HG03064 (cell line): Measurements from ENCODE around the gene SAMM50.

Experiments used
- ATAC-seq: cut with Tn5 transposase; IDR thresholded peaks from one replicate; pipeline ENCODE4 v1.9.1; 2021; ENCODE audit warnings: low read depth; ENCODE audit not compliant: unreplicated experiment

Gene SAMM50

DNA sequence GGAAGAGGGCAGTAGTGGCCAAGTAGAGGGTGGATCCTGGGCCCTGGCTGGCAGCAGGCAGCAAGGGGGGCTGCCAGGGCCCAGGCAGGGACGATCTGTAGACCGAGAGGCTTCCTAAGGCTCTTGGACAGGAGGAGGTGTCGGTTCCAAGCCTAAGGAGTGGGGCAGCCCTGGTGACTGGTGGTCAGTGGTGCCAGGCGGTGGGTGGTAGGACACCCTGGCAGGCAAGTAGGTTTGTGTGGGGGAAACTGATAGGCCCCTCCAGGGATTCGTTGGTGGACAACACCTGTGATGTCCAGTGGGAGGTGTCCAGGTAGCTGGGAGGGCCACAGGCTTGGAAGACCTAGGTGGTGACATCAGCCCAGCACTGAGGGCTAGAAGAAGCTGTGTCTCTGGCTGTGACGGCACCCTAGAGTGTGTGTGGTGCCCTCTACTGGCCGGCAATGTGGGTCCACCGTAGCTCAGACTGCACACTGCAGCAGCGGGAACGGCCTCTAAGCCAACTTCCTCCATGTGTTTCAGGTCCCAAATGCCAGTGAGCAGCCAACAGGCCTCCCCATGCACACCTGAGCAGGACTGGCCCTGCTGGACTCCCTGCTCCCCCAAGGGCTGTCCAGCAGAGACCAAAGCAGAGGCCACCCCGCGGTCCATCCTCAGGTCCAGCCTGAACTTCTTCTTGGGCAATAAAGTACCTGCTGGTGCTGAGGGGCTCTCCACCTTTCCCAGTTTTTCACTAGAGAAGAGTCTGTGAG is 9.4 kb upstream of the SAMM50 start:
- no peak for ATAC-seq

DNA sequence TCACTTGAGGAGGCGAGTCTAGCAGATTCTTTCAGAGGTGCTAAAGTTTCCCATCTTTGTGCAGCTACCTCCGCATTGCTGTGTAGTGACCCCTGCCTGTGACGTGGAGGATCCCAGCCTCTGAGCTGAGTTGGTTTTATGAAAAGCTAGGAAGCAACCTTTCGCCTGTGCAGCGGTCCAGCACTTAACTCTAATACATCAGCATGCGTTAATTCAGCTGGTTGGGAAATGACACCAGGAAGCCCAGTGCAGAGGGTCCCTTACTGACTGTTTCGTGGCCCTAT is 8.9 kb upstream of the SAMM50 start:
- ATAC-seq = no peak

DNA sequence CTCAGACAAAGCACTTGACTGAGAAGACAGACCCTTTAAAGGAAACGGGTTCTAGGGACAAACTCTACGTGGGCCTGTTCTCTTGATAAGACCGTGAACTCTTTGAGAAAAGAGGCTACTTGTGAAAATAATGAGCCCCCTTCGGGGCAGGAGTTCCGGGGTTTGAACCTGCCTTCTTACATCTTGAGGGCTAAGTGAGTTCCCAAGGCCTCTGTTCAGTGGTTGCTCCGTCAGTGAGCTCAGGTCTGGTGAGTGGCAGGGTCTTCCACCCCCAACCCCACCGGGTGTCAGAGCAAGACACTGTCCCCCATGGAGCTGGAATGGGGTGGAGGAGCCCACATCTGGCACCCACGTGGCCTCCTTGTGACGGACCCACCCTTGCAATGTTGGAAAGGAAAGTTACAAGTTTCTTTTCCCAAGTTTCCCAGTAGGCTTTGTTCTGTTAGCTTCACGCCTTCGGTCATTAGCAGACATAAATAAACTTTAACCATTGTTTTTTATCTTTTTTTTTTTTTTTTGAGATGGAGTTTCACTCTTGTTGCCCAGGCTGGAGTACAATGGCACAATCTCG is 6.3 kb upstream of the SAMM50 start:
- ATAC-seq = no peak

DNA sequence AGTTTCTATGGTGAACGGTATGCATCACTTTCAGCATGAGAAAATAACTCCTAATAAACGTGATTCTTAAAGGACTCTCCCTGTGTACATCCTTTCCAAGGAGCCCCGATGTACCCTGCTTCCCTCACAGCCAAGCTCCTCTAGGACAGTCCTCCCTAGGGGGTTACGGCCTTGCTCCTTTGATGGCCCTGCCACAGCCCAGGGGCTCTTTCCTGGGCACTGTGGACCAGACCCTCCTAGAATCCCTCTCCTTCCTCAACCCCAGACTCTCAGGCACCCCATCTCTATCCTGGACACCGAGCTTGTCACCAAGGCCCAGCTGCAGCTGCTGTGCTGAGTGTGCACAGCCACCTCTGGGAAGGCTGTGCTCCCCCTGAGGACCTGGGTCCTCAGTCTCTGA is 3.9 kb upstream of the SAMM50 start:
- no peak for ATAC-seq

DNA sequence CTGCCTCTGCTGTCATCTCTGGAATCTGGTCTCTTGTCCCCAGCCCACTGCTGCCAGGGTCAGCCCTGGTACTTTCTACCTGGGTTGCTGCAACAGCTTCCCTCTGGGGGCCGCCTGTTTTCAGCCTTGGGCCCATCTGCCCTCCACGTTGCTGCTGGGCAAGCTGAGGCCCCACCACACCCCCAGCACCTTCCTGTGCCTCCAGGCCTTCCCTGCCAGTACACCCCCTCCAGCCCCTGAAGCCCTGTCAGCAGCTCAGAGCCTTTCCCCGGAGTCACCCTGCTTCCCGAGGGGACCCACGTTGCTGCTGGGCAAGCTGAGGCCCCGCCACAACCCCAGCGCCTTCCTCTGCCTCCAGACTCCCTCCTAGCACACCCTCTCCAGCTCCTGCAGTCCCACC is 3.3 kb upstream of the SAMM50 start:
- no peak for ATAC-seq

DNA sequence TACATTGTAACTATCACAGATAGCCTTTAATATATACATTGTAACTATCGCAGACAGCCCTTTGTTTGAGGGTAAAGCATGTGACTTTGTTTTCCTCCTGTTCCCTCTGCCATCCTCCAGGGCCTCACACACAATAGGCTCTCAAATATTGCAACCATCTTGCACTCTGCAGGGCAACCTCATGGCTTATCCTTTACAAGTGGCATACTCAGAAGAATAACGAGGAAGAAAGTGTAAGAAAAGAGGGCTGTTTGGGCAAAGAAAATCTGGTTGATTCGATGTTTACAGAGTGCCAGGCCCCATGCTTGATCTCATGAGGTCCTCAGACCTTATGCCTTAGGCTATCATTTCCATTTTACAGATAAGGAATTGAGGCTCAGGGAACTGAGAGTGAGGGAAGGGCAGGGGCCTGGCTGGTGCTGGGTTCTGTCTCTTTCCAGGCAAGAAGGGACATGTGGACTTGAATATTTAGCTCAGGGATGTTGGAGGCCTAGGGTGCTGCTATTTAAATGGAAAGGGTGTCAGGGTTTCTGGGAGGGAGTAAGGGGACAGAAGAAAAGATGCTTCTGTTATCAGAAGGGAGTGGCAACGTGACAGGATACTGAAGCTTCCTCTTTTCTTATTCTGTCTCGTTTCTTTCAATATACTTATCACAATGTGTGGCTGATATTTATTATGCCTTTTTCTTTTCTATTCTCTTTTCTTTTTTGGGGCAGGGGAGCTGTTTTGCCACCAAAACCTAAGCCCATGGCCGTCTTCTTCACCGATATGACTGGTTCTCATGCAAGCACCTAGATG is 1.1 kb upstream of the SAMM50 start:
- ATAC-seq = no peak

DNA sequence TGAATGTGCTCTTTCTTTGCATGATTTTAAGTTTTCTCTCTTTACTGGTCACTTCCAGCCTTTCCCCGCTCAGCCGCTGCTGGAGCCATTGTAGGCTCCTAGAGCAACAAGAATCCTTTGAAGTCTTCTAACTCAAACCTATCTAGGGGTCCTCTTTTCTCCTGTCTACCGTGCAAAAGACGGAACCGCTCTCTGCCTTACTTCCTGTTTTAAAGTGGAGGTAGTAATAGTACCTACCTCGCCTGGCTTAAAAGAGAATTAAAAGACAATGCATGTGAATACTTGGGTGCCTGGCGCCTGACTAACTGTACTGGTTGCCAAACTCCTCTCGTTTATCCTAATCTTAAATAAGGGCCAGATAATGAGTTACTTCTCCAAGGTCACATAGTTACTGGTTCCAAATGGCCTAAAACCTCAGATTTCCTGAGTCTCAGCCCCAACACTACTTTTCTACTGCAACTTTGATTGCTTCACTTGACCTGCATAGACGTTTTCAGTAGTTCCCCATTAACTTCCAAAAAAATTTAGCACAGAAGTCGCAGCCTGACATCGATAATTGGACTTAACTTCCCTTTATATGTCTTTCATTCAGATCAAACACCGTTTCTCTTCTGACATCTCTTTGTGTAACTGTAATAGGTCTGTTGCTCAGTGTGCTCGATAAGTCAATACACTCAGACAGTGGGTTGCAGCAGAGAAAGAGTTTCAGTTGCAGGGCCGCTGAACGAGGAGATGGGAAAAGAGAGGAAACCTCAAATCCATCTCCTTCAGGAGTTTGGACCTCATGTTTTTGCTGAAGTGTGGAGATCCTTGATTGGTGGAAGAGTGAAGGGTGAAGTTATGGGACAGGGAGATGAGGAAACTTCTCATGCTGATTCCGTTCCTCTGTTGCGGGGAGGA is 891 bp downstream of the SAMM50 start:
- ATAC-seq = no peak

DNA sequence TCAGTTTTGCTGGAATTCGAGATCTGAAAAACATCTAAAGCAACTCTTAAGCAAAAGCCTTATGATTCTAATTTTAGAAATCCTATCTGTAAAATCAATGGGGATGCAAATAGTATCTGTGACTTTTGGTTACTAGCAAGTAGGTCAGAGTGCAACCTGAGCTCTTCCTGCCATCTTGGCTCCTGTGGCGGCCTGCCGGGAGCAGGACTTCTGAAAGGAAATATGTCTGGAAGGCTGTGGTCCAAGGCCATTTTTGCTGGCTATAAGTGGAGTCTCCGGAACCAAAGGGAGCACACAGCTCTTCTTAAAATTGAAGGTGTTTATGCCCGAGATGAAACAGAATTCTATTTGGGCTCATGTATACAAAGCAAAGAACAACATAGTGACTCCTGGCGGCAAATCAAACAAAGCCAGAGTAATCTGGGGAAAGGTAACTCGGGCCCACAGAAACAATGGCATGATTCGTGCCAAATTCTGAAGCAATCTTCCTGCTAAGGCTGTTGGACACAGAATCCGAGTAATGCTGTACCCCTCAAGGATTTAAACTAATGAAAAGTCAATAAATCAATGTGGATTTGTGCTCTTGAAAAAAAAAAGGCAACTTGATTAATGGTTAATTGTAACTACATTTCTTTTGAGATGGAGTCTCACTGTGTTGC is 1.7 kb downstream of the SAMM50 start:
- no peak for ATAC-seq

DNA sequence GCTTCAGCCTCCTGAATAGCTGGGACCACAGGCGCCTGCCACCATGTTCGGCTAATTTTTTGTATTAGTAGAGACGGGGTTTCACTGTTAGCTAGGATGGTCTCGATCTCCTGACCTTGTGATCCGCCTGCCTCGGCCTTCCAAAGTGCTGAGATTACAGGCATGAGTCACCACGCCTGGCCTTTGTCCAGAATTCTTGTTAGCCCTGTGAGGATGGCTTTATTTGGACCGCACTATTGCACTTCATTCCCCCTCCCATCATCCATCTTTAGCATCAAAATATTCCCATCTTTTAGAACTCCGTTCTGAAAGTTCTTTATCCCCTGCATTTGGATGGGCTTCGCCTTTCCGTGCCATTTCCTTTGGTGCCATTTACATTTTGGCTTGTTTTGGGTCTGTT is 2.6 kb downstream of the SAMM50 start:
- ATAC-seq = no peak

DNA sequence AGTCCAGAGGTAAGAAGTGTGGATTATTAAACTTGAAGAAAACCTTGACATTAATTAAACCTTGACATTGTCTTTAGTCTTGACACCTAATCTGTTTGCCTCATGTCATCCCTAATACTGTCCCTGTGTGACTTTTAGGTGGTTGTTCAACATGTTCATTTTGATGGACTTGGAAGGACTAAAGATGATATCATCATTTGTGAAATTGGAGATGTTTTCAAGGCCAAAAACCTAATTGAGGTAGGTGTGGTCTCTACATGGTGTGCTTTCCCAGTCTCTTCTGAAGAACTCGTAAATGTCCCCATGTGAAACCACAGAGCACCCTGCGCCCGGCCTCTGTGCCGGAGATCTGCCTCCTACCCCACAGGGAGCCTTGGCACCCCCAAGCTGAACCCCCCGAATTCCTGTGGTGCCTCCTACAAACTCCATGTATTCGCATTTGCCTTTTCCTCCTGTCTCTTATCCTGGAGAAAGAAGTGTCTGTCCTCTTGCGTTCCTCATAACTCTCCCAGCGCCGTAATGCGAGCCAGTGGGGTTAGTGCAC is 9.1 kb downstream of the SAMM50 start:
- ATAC-seq = no peak

DNA sequence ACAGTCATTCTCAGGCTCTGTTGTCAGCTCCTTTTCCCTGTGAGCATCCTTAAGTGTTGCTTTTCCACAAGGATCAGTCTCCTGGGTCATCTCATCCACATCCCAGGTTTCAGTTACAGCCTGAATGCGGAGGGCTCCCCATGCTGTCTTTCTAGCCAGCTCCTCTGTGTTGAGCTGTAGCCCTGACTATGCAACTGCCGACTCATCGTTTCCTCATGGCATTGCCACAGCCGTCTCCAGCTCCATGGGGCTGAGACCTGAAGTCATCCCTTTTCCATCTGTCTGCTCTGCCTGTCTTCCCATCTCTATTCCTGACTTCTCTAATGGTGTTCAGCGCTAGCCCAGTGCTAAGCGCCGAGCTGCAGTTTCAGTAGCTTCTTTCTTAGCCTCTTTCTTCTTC is 11.8 kb downstream of the SAMM50 start:
- ATAC-seq = no peak

DNA sequence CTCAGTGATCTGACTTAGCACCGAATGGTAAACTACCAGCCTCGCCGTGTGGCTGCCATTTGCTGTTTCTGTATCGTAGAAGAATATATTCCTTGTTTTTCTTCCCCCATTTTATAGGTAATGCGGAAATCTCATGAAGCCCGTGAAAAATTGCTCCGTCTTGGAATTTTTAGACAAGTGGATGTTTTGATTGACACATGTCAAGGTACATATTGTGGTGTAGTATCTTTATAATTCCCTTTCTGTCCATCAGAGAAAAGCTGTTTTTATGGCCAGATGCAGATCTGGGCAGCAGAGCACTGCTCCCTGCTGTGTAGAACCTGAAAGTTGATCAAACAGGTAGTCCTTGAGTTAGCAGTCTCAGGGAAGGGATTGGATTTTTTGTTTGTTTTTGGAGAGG is 13.4 kb downstream of the SAMM50 start:
- no peak for ATAC-seq

DNA sequence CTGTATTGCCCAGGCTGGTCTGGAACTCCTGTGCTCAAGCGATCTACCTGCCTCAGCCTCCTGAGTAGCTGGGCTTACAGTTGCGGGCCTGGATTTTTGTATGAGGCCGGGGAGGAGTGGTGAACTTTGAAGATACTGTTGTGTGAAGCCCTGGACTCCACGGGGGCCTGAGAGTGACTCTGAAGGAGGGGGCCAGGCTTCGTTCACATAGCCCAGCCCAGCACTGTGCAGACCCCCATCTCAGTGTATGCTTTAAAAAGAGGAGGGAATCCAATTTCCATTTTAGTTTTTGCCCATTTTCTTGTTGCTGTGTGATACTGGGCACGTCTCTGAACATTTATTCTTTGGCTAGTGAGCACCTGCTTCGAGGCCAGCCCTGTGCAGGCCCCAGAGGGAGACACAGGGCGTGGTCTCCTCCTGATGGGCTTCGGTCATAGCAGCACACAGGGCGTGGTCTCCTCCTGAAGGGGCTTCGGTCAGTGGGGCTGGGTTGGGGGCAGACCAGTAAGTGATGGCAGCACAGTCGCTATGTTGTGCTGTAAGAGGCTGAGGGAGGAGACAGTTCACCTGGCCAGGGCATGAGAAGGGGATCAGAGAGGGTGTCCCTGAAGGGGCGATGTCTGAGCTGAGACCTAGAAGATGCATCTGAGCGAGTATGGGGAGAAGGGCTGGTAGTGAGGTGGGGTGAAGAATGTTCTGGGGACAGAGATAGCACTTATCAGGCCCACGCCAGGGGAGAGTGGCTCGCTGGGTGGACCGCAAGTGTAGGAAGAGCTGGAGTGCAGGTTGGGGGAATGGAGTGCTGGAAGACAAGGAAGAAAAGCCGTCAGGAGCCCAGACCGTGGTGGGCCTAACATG is 14.0 kb downstream of the SAMM50 start:
- ATAC-seq = no peak

DNA sequence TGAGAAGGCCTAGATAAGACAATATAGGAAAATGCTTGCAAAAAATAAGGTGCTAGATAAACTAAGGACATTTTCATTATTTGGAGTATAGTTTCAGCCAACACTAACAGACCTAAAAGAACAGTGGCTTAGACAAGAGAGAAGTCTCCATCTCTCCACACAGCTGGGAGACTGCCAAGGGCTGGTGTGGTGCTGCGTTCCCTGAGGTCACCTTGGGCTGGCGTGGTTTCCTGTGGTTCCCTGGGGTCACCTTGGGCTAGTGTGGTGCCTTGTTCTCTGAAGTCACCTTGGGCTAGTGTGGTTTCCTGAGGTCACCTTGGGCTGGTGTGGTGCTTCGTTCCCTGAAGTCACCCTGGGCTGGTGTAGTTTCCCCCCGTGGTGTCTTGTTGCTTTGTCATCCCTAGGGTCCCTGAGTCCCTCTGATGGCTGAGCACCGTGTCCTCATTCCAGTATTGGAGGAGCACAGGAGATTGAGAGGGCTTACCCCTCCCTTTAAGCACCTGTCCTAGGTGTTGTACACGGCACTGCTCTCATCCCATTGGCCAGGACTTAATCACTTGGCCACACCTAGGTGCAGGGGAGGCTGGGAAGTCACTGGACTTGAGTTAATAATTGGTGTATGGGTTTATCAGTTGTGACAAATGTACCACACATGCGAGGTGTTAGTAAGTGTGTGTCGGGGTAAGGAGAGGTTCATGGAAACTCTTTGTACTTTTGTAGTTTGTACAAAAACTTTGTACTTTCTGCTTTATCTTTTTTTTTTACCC is 14.9 kb downstream of the SAMM50 start:
- ATAC-seq = no peak

DNA sequence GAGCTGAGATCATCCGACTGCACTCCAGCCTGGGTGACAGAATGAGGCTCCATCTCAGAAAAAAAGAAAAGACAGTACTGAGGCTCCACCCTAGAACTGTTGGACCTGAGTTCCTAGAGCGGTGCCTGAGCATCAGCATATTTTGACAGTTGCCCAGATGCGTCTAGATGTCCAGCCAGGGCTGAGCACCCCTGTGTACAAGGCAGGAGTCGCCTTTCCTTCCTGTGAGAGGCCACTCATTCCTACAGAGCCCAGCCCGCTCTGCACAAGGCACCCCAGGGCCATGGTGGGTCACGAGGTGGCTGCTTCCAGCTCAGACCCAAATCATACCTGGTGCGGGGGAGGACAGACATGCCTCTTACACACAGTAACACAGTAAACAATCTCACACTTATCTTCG is 15.9 kb downstream of the SAMM50 start:
- ATAC-seq = no peak

DNA sequence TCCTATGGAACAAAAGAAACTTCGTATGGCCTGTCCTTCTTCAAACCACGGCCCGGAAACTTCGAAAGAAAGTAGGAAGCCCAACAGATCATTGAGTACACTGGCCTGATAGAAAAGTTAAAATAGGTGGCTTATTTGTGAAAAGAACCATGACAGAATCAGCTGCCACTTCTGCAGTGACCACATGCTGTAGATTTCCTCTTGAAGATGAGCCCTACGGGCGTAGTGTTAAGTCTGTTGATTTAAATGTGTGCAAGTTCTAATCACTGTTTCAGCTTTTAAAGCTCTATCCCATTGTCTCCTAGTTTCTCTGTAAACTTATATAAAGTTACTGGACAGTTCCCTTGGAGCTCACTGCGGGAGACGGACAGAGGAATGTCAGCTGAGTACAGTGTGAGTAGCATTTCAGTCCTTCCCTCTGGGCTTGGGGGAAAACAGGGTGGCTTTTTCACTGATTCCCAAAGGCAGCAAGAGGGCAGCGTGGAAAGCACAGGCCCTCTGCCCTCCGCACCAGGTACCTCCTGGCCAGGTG is 17.8 kb downstream of the SAMM50 start:
- ATAC-seq = no peak

DNA sequence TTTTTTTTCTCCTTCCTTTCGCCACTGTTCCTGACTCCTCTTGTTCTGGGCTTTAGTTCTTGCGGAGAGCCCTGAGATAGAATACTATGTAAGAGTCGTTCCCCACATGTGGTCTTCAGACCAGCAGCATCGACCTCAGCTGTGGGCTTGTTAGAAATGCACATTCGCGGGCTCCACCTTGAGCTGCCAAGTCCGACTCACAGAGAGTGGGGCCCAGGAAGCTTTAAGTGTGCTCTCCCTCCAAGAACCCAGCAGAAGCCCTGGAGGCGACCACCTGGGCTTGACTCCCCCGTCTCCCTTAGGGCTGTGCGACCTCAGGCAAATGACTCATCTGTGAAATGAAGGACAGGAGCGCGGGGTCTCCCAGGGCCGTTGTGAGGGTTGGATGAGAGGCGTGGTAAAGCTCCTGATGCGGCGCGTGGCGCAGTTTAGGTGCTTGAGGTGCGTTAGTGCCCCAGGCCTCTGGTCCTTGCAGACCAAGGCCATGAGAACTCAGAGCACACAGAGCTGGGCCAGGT is 18.8 kb downstream of the SAMM50 start:
- no peak for ATAC-seq

DNA sequence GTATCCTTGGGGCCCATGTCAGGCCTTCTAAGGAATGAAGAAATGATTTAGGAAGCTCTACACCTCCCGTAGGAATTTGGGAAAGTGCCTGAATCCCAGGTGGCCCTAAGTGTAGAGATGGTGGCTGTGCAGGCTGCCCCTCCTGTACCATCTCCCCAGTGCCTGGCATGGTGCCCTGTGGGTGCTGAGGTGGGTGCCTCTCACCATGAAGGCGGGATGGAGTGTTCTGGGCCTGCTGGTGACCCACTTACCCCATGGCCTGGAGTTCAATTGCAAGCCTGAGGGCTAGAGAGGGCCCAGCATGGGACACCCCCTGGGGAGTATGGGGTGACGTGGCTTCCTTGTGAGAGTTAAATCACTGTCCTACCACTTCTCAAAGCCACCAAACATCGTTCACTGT is 19.8 kb downstream of the SAMM50 start:
- no peak for ATAC-seq
